B cell (primary cell): ENCODE results near the gene IKZF1.

ENCODE experiments used
- CTCF ChIP-seq: fragments of 200-600 bp; IDR thresholded peaks from one replicate; pipeline ENCODE4 v1.8.0; 2022; ENCODE audit warnings: antibody characterized with exemption, mild to moderate bottlenecking
- EZH2 ChIP-seq: IDR thresholded peaks from 2 replicates; pipeline ENCODE4 v1.6.1; 2012; ENCODE audit warnings: borderline replicate concordance, low read depth, mild to moderate bottlenecking, moderate library complexity, low read length; ENCODE audit not compliant: insufficient read depth, poor library complexity, severe bottlenecking

DNA sequence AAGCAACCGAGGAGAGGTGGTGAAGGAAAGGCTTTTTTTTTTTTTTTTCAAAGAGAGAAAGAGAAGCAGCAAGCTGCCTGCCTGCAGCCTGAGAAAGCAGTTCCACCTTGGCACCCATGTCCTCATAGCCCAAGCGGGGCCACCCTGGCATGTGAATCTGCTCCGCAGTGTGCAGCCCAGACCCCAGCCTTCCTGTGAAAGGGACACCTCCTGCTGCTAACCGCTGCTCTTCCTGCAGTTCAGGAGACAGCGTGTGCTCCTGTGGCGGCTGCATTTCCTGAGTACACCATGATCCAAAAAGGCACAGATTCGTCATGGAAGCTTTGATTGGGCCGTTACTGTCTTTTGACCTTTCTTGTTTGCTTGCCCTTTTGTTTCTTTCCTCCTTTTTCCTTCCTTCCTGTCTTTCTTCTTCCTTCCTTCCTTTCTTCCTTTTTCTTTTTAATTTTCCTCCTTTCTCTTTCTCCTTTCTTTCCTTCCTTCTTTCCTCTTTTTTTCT, 38.1 kb downstream of the IKZF1 start:
- TF ChIP-seq CTCF, result no peak
- TF ChIP-seq EZH2, result no peak
